Measurements from ENCODE around the gene CDCP1. TPM values are rescaled to one million over a fixed set of nuclear protein-coding genes. Genes with fewer than 3 reads are reported as not detected.

CDCP1 gene
- total and polyA plus RNA-seq, 10 donors = 0.15 to 3.6 (median 2.1) TPM

- intact Hi-C loops (cut with DNase I; ENCODE audit: low total_unique reads) = no loop called here
- TF ChIP-seq CTCF (IDR thresholded peaks at IDR 0.05 in 8 of 11, conservative IDR thresholded peaks at IDR 0.05 in 3 of 11) (no peak), POLR2A (IDR thresholded peaks at IDR 0.05) (no peak), POLR2AphosphoS5 (IDR thresholded peaks at IDR 0.05) (no peak)
- no peak overlapping the region for H3K4me3 ChIP-seq
- H3K27ac ChIP-seq = no peak overlapping the region
- H3K36me3 ChIP-seq = no peaks in the 10 kb centered on the region
- H3K9me3 ChIP-seq = peaks cover 0 to 5% (median 0%) of the 10 kb centered on the region in 8 donors
- peaks cover 0 to 28% (median 0%) of the 10 kb centered on the region in 7 donors for H3K27me3 ChIP-seq (replicated peaks in 1 of 7)
- no peak for DNase-seq
- peaks cover 0 to 41% (median 10%) of the 10 kb centered on the region in 6 donors for H3K4me1 ChIP-seq
- WGBS, 5 donors = 82 to 92% (median 90%) methylated on average over 8 of the region's 8 CpGs
Measured at GRCh38 chr3:45104715-45105711, 41.2 kb downstream of the CDCP1 start.

DNA sequence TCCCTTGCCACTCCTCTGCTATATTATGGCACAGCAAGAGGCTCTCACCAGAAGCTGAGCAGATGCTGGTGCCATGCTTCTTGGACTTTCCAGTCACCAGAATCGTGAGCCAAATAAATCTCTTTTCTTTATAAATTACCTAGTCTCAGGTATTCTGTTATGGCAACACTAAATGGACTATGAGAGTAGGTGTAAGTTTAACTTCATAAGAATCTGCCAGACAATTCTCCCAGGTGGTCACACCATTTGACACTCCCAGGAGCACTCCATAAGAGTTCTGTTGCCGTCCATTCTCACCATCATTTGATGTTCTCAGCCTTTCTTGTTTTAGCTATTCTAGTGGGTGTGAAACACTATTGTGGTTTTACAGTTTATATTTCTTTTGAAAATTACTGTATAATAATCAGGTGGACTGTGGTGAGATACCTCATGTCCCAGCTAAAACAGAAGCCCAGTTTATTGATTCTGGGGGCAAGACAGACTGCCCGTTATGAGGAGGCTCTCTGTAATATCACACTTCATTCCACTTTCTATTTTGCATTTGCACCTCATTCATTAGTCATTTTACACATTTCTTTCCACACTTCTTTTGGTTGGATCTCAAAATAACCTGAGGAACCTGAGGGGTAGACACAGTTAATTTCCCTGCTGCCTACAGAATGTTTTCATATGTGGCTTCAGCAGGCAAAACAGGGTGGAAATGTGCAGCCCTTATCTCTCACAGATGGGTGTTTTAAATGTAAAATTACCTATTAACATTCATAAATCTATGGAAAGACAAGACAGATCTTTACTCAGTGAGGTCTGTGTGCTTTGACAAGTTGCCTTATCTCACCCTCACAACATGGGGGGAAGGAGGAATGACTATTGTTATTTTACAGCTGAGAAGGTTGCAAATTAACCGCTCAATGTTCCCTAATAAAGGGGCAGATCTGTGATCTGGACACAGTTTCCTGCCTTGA, 42.1 kb downstream of the CDCP1 start:
- intact Hi-C loops (cut with DNase I; ENCODE audit: low total_unique reads) = no loop called here
- WGBS, 5 donors = 81 to 91% (median 84%) methylated on average over 4 of the region's 4 CpGs

GRCh38 chr3:45103334-45103733, 42.8 kb downstream of the CDCP1 start:
- WGBS, 5 donors = 88 to 95% (median 90%) methylated on average over 2 of the region's 2 CpGs
- H3K9me3 ChIP-seq = peaks cover 0 to 5% (median 0%) of the 10 kb centered on the region in 8 donors
- no peak for DNase-seq
- no peaks in the 10 kb centered on the region for H3K36me3 ChIP-seq
- no peak overlapping the region for H3K4me3 ChIP-seq
- peaks cover 0 to 28% (median 0%) of the 10 kb centered on the region in 7 donors for H3K27me3 ChIP-seq (replicated peaks in 1 of 7)
- intact Hi-C loops (cut with DNase I; ENCODE audit: low total_unique reads) = no loop called here
- H3K4me1 ChIP-seq = peaks cover 0 to 32% (median 4%) of the 10 kb centered on the region in 6 donors
- TF ChIP-seq CTCF (IDR thresholded peaks at IDR 0.05 in 8 of 11, conservative IDR thresholded peaks at IDR 0.05 in 3 of 11) = no peak
- no peak for TF ChIP-seq POLR2AphosphoS5 (IDR thresholded peaks at IDR 0.05)
- no peak for TF ChIP-seq POLR2A (IDR thresholded peaks at IDR 0.05)
- no peak overlapping the region for H3K27ac ChIP-seq

More for the DNA sequence above, 42.1 kb downstream of the CDCP1 start:
- Histone ChIP-seq H3K4me3 (no peak overlapping the region), H3K9me3 (peaks cover 0 to 5% (median 0%) of the 10 kb centered on the region in 8 donors), H3K27ac (no peak overlapping the region), H3K4me1 (peaks cover 0 to 32% (median 4%) of the 10 kb centered on the region in 6 donors), H3K36me3 (no peaks in the 10 kb centered on the region), H3K27me3 (replicated peaks in 1 of 7) (peaks cover 0 to 28% (median 0%) of the 10 kb centered on the region in 7 donors)
- DNase-seq = no peak
- TF ChIP-seq POLR2A (IDR thresholded peaks at IDR 0.05) (no peak), POLR2AphosphoS5 (IDR thresholded peaks at IDR 0.05) (no peak), CTCF (IDR thresholded peaks at IDR 0.05 in 8 of 11, conservative IDR thresholded peaks at IDR 0.05 in 3 of 11) (no peak)

Data from spleen (tissue), 11 donors.